Breast epithelium (tissue), 4 donors: ENCODE measurements around the gene MTHFD1. TPM values are rescaled to one million over a fixed set of nuclear protein-coding genes. Genes with fewer than 3 reads are reported as not detected.

Source experiments
- DNase-seq, 2 donors: peaks; one replicate each; pipeline ENCODE4 v3.0.0-alpha.2; 2019; ENCODE audit warnings: low spot score in 2 of 2
- H3K27ac ChIP-seq, 2 donors: fragments of 200-600 bp; sonication (generic) in 1 of 2; one replicate each; pipeline ENCODE4 v1.5.1; 2016 to 2019; ENCODE audit warnings: mild to moderate bottlenecking in 1 of 2
- H3K27me3 ChIP-seq, 2 donors: fragments of 200-600 bp; sonication (generic) in 1 of 2; one replicate each; pipeline versions ENCODE4 v1.5.1 to v1.6.0; 2017 to 2019; ENCODE audit warnings: control low read depth in 1 of 2, mild to moderate bottlenecking in 1 of 2
- H3K36me3 ChIP-seq: fragments of 200-600 bp; one replicate; pipeline ENCODE4 v1.5.1; 2019
- H3K4me1 ChIP-seq, 2 donors: fragments of 200-600 bp; sonication (generic); one replicate each; pipeline ENCODE4 v1.5.1; 2016 to 2019; ENCODE audit warnings: control low read depth in 1 of 2
- H3K4me3 ChIP-seq, 3 donors: fragments of 200-600 bp; sonication (generic); 1 replicate in 2 of 3; 2 replicates in 1 of 3; pipeline ENCODE4 v1.5.1; 2016 to 2019; ENCODE audit warnings: mild to moderate bottlenecking in 3 of 3, moderate library complexity in 2 of 3
- H3K9me3 ChIP-seq, 2 donors: fragments of 200-600 bp; sonication (generic) in 1 of 2; one replicate each; pipeline ENCODE4 v1.5.1; 2016 to 2019; ENCODE audit warnings: control low read depth in 1 of 2
- CTCF ChIP-seq, 3 donors: fragments of 450-650 bp; IDR thresholded peaks; one replicate each; pipeline ENCODE4 v1.5.1; 2016 to 2017; ENCODE audit warnings: antibody characterized with exemption in 3 of 3, mild to moderate bottlenecking in 3 of 3, moderate library complexity in 3 of 3
- POLR2A ChIP-seq: fragments of 450-650 bp; IDR thresholded peaks from one replicate; pipeline ENCODE4 v1.6.1; 2016; ENCODE audit warnings: antibody characterized with exemption, mild to moderate bottlenecking, moderate library complexity
- POLR2AphosphoS5 ChIP-seq, 3 donors: sonication (generic); formaldehyde crosslinking; IDR thresholded peaks; one replicate each; pipeline ENCODE4 v1.6.1; 2017; ENCODE audit warnings: antibody characterized with exemption in 3 of 3
- intact Hi-C: fragments of 100-400 bp; cut with DNase I; formaldehyde crosslinking; loops from one replicate; pipeline ENCODE4 v1.15.1; 2023; ENCODE audit warnings: low total_unique reads
- total RNA-seq, 3 donors: library from RNA; depleted of rRNA; stranded (reverse); fragments of >200 nt; gene quantifications; one replicate each; pipeline ENCODE4 v1.1.0, GENCODE V29; 2016

The MTHFD1 gene
- total RNA-seq, 3 donors from 2014 or later, result 48.5 to 126 (median 50.3) TPM

DNA sequence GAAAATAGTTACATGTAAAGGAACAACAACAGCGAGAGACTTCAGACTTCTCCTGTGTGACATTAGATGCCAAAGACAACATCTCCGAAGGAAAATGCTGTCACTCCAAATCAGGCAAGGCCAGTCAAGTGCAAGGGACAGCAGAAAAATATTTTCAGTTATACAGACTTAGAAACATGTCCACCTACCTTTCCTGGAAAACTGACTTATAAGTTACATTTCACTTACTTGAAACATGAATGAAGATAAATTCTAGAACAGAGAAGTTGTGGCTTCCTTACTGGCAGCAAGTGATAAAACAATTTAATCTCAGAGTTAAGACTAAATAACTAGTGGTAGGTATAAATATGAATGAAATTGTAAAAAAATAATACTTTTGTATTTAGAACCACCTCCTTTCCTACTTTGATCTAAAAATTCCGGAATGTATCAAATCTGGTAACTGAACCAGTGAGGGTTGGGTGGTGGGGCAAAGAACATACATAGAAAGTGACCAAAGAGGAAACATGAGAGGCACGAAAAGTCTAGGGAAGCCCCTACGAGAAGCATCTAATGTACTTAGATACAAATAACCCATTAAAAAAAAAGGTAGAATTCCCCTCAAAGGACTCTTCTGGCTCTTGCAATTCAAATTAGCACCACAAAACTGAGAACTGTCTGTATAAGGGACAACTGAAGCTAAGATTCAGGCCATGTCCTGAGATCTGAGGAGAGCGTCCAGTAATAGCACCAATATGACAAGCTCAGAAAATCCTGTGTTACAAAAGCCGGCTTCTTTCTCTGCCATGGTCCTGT lies 21.2 kb downstream of the MTHFD1 start:
- no peak for DNase-seq
- H3K9me3 ChIP-seq, result no peaks in the 10 kb centered on the region
- no peaks in the 10 kb centered on the region for H3K36me3 ChIP-seq
- H3K27me3 ChIP-seq, result no peaks in the 10 kb centered on the region
- intact Hi-C loops, result no loop called here
- H3K27ac ChIP-seq, result no peak overlapping the region
- no peak overlapping the region for H3K4me3 ChIP-seq
- H3K4me1 ChIP-seq, result no peaks in the 10 kb centered on the region
- no peak for TF ChIP-seq CTCF (IDR thresholded peaks at IDR 0.05)
- TF ChIP-seq POLR2A, result no peak
- no peak for TF ChIP-seq POLR2AphosphoS5 (IDR thresholded peaks at IDR 0.05)

GRCh38 chr14:64410084-64410774 lies 22.1 kb downstream of the MTHFD1 start:
- no peaks in the 10 kb centered on the region for H3K36me3 ChIP-seq
- TF ChIP-seq POLR2A, result no peak
- intact Hi-C loops, result no loop called here
- DNase-seq, result no peak
- H3K4me3 ChIP-seq, result no peak overlapping the region
- H3K4me1 ChIP-seq, result no peaks in the 10 kb centered on the region
- H3K27me3 ChIP-seq, result no peaks in the 10 kb centered on the region
- H3K27ac ChIP-seq, result no peak overlapping the region
- H3K9me3 ChIP-seq, result no peaks in the 10 kb centered on the region

DNA sequence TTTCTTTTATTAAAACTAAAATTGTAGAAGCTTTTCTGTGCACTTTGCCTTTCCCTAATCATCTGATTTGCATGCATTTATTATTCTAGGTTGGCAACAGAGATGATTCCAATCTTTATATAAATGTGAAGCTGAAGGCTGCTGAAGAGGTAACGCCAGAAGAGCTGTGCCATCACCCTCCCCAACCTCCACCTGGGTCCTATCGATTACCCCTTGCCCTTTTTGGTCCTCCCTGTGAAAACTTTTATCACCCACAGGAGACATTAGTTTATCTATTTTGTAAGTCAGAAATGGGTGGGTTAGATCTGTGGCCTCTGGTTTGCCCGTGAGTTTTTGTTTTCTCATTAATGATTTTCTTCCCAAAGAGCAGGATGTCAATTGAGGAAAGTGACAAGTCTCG lies 22.8 kb downstream of the MTHFD1 start:
- no peak for TF ChIP-seq POLR2A
- TF ChIP-seq CTCF (IDR thresholded peaks at IDR 0.05), result no peak
- TF ChIP-seq POLR2AphosphoS5 (IDR thresholded peaks at IDR 0.05), result no peak

DNA sequence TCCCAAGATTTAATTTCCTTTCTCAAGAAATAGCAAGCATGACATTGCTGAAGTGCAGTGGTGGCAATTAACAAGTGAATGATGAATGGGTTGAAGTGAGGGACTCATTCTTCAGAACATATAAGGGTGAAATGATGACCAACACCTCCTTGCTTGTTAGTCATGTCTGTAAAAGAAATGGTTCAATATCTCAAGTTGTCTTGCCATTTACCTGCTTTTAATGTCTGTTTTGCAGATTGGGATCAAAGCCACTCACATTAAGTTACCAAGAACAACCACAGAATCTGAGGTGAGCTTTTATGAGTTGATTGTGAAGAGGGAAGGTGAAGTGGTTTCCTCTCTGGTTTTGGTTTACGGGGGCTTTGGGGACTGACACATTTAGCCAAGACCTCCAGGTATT lies 24.1 kb downstream of the MTHFD1 start:
- no peak overlapping the region for H3K4me3 ChIP-seq
- H3K36me3 ChIP-seq, result no peaks in the 10 kb centered on the region
- no peaks in the 10 kb centered on the region for H3K27me3 ChIP-seq
- H3K9me3 ChIP-seq, result no peaks in the 10 kb centered on the region
- DNase-seq, result no peak
- intact Hi-C loops, result no loop called here
- H3K4me1 ChIP-seq, result no peaks in the 10 kb centered on the region
- no peak overlapping the region for H3K27ac ChIP-seq
- no peak for TF ChIP-seq CTCF (IDR thresholded peaks at IDR 0.05)

More for the DNA sequence above, 22.8 kb downstream of the MTHFD1 start:
- no peak overlapping the region for H3K4me3 ChIP-seq
- no peaks in the 10 kb centered on the region for H3K36me3 ChIP-seq
- no peaks in the 10 kb centered on the region for H3K9me3 ChIP-seq
- intact Hi-C loops, result no loop called here
- no peaks in the 10 kb centered on the region for H3K27me3 ChIP-seq
- H3K4me1 ChIP-seq, result no peaks in the 10 kb centered on the region
- no peak overlapping the region for H3K27ac ChIP-seq
- DNase-seq, result no peak

DNA sequence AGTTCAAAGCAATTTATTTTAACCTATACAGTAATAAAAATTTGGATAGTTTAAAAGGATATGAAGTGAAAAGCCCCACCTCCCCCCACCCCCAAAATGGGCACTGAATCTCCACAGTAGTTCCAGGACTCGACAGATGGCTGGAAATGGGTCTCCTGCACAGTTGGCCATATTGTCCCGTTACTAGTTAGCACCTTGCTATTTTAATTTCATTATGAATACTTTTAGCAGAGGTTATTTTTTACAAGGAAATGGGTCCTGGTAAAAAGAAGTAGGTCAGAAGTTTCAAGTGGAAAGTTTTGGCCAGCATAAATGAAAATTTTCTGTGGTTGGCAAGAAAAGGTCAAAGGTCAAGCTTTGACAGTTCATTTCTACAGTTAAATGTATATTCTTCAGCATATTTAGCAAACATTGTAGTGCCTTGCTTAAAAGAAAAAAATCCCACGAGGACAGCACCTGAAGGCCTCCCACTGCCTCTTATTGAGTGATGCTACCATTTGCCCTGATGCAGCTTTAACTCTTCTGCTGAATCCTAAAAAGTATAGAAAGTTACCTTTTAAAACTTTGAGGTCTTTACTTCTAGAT lies 28.3 kb downstream of the MTHFD1 start:
- Histone ChIP-seq H3K9me3 (no peaks in the 10 kb centered on the region), H3K27me3 (no peaks in the 10 kb centered on the region), H3K27ac (no peak overlapping the region), H3K4me1 (no peaks in the 10 kb centered on the region), H3K4me3 (no peak overlapping the region), H3K36me3 (peaks cover 11% of the 10 kb centered on the region)
- intact Hi-C loops, result no loop called here
- DNase-seq, result no peak
- no peak for TF ChIP-seq POLR2A
- TF ChIP-seq POLR2AphosphoS5 (IDR thresholded peaks at IDR 0.05), result no peak
- TF ChIP-seq CTCF (IDR thresholded peaks at IDR 0.05), result no peak
